ENCODE results near the gene MAML2. TPM values are rescaled to one million over a fixed set of nuclear protein-coding genes. Genes with fewer than 3 reads are reported as not detected.

MAML2 gene
- total and polyA plus RNA-seq, 2 of the 8 experiments (the other 6 are each of a cell fraction or from before 2014, with no cell fraction given): 3.8 to 6.6 TPM

GRCh38 chr11:96279896-96280290 is 63.1 kb downstream of the MAML2 start:
- Histone ChIP-seq H3K56ac (replicated peaks; ENCODE audit: insufficient read length, low read depth, low read length) (no peak overlapping the region), H4K5ac (ENCODE audit: insufficient read length, low read depth, low read length) (no peak overlapping the region), H3K27ac (ENCODE audit: low read depth, low read length) (no peak overlapping the region), H3K23ac (ENCODE audit: insufficient read length) (no peak overlapping the region), H3K4ac (replicated peaks; ENCODE audit: insufficient read length, low read depth, low read length) (no peak overlapping the region), H3K9me3 (ENCODE audit: insufficient read depth in 2 of 2, low read depth in 1 of 2, low read length in 1 of 2) (no peaks in the 10 kb centered on the region), H3K36me3 (ENCODE audit: control insufficient read depth in 2 of 4, insufficient read depth in 4 of 4, low read length in 3 of 4) (no peaks in the 10 kb centered on the region), H3K79me2 (ENCODE audit: control insufficient read depth in 1 of 2, insufficient read depth in 2 of 2, low read length in 2 of 2) (no peaks in the 10 kb centered on the region), H3K4me1 (replicated peaks in 1 of 4; ENCODE audit: control insufficient read depth in 3 of 4, insufficient read depth in 4 of 4, low read length in 3 of 4) (peaks cover 2 to 18% (median 4%) of the 10 kb centered on the region in 4 experiments; a peak in 5 of 7 replicates), H3K27me3 (replicated peaks in 1 of 4; ENCODE audit: control insufficient read depth in 3 of 4, extremely low read depth in 1 of 4, insufficient read depth in 3 of 4, low read length in 3 of 4) (no peaks in the 10 kb centered on the region), H2BK15ac (ENCODE audit: low read length) (no peak overlapping the region), H2BK5ac (ENCODE audit: low read depth, low read length) (no peak overlapping the region), H3K4me3 (ENCODE audit: extremely low read depth in 1 of 4, insufficient read depth in 2 of 4, low read depth in 3 of 4, low read length in 4 of 4) (peak overlapping the region in 1 of 4 experiments; percentile 20; a peak in 2 of 8 replicates), H2AK5ac (ENCODE audit: low read depth, low read length) (no peak overlapping the region), H3K4me2 (ENCODE audit: insufficient read depth in 1 of 2, low read depth in 2 of 2, low read length in 2 of 2) (no peak overlapping the region), H2BK120ac (replicated peaks; ENCODE audit: low read depth, low read length) (no peak overlapping the region), H3K9ac (replicated peaks in 1 of 4; ENCODE audit: extremely low read depth in 1 of 4, low read depth in 3 of 4, low read length in 3 of 4) (no peak overlapping the region), H3K23me2 (ENCODE audit: low read depth, low read length) (no peaks in the 10 kb centered on the region), H3K14ac (ENCODE audit: insufficient read length) (no peak overlapping the region), H2BK12ac (ENCODE audit: low read depth, low read length) (no peak overlapping the region), H4K91ac (replicated peaks; ENCODE audit: insufficient read length, low read length) (no peak overlapping the region), H4K20me1 (replicated peaks in 1 of 2; ENCODE audit: control insufficient read depth in 1 of 2, insufficient read depth in 2 of 2, low read length in 2 of 2) (no peaks in the 10 kb centered on the region), H4K8ac (ENCODE audit: extremely low read depth, insufficient read depth, low read length) (no peak overlapping the region), H3K79me1 (ENCODE audit: low read depth, low read length) (no peaks in the 10 kb centered on the region), H2BK20ac (ENCODE audit: low read length) (no peak overlapping the region), H2AFZ (ENCODE audit: low read length) (no peak overlapping the region), H3K18ac (ENCODE audit: extremely low read depth, low read length) (no peak overlapping the region)
- POLR2A ChIA-PET (ENCODE audit: partially characterized antibody): interaction anchor here (0.8 kb wide), 1 partner anchor 21 kb away, joined by 3 read pairs; no protein-coding TSS in a partner anchor
- CTCF ChIA-PET (ENCODE audit: partially characterized antibody): interaction anchor here (0.7 to 2.4 kb wide), 9 partner anchors 15 to 145 kb away, joined by 3 to 13 read pairs (median 3); partner anchors contain the start of gene MAML2
- DNase-seq (ENCODE audit: low read depth in 1 of 2, low spot score in 2 of 2) (no peak), FAIRE-seq (no peak)
- TF ChIP-seq SP1 (IDR thresholded peaks at IDR 0.05; ENCODE audit: low read depth, low read length): no peak
- no peak for TF ChIP-seq NANOG (IDR thresholded peaks at IDR 0.05; ENCODE audit: insufficient read depth, low read depth, low read length, poor library complexity, severe bottlenecking)
- no peak for TF ChIP-seq TCF12 (IDR thresholded peaks at IDR 0.05; ENCODE audit: low read depth, low read length)
- no peak for TF ChIP-seq ZNF274 (IDR thresholded peaks at IDR 0.05; ENCODE audit: borderline replicate concordance, extremely low read depth, low read length)
- no peak for TF ChIP-seq POLR2AphosphoS5 (IDR thresholded peaks at IDR 0.05; ENCODE audit: low read depth, low read length)
- no peak for TF ChIP-seq SIN3A (conservative IDR thresholded peaks at IDR 0.05 in 1 of 2, IDR thresholded peaks at IDR 0.05 in 1 of 2; ENCODE audit: low read depth in 1 of 2, low read length in 2 of 2)
- TF ChIP-seq E2F6 (IDR thresholded peaks at IDR 0.05): no peak
- no peak for TF ChIP-seq TAF7 (optimal IDR thresholded peaks at IDR 0.05; ENCODE audit: borderline replicate concordance, low read depth, low read length)
- TF ChIP-seq SAP30 (IDR thresholded peaks at IDR 0.05; ENCODE audit: insufficient read depth, insufficient replicate concordance, low read length): no peak
- no peak for TF ChIP-seq POLR2A (IDR thresholded peaks at IDR 0.05; ENCODE audit: control extremely low read depth in 1 of 2, low read depth in 2 of 2, low read length in 2 of 2)
- TF ChIP-seq SRF (IDR thresholded peaks at IDR 0.05; ENCODE audit: low read depth, low read length): no peak
